Mucosa of gallbladder (tissue), 1 donor: ENCODE results near the gene BCL2L14. TPM values are rescaled to one million over a fixed set of nuclear protein-coding genes. Genes with fewer than 3 reads are reported as not detected.

Source experiments
- DNase-seq: peaks from one replicate; pipeline ENCODE4 v3.0.0-alpha.2; 2020; ENCODE audit warnings: low spot score
- total RNA-seq: library from RNA; stranded (reverse); gene quantifications from one replicate; pipeline ENCODE4 v1.2.1, GENCODE V29; 2021
- donor health status: DM: no; HTN: no; CAD: no.

The BCL2L14 gene, protein sequence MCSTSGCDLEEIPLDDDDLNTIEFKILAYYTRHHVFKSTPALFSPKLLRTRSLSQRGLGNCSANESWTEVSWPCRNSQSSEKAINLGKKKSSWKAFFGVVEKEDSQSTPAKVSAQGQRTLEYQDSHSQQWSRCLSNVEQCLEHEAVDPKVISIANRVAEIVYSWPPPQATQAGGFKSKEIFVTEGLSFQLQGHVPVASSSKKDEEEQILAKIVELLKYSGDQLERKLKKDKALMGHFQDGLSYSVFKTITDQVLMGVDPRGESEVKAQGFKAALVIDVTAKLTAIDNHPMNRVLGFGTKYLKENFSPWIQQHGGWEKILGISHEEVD
- total RNA-seq, result 13.5 TPM

DNA sequence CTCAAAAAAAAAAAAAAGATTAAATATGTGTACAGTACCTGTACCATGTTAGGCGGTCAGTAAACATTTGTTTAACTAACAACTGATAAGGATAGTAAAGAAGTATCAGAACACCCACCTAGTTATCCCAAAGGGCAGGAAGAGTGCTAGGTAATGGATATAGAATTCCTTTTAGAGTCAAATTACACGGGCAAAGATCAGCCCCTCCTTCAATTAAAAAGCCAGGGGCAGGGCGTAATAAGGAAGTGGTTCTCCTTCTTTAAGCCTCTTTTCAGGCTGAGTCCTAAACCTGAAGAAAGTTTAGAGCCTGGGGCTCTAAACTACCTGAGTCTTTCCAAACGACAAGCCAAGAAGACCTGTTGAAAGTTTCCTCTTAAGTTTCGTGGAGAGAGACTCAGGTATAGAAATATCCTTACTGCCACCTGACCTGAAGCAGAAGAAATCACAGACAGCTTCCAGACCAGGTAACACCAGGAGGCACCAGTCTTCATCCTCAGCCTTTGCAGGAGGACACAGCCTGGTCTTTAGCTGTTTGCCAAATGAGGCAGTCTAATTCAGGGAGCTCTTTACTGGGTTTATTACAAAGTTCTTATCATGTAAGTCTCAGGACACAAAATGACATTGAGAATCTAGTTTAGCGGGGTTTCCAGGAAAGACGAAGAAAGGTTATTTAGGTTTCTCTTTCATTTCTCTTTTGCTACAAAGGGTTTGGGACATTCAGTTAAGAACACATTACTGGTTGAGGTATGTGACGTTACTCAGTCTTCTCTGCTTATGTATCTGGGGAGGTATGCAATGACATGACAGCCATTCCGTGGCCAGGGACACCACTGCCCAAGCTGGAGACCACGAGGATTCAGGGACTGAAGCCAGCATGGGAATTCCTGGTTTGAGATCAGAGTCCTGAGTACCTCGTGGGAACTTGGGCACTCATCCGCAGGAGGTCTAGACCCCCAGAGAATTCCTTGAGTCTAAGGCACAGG is at the start of gene BCL2L14:
Gene BCL2L14 (plus strand): TSS at position 266 of the 983 bp plus-strand sequence. CDS start 8,367 bp downstream, outside the sequence.
- DNase-seq, result peak; percentile 31

DNA sequence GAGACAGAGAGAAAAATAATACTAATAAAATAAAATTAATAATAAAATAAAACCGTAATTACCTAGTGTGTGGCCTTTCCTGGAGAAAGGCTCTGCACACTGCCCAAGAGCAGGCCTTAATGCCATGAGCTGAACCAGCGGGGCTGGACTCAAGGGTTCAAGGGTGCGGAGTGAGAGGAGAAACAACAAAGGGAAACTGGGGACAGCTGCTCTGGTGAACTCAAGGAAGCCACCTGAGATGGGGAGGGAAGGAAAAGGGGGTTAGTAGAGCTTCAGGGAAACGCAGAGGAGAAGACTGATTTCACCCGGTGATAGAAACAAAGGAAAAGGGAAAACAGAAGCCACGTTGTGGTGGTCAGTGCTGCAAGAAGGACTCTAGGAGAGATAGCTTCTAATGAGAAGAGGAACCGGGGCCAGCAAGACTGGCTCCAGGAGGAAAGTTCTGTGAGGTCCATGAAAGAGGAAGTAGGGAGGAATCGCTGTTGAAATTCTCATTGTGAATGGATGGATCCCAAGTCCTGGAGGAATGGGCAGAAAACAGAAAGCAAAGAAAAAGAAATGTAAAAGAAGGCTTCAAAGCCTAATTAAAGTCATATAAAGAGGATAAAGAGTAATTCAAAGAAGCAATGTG is 48.3 kb upstream of the BCL2L14 start:
- DNase-seq, result no peak

DNA sequence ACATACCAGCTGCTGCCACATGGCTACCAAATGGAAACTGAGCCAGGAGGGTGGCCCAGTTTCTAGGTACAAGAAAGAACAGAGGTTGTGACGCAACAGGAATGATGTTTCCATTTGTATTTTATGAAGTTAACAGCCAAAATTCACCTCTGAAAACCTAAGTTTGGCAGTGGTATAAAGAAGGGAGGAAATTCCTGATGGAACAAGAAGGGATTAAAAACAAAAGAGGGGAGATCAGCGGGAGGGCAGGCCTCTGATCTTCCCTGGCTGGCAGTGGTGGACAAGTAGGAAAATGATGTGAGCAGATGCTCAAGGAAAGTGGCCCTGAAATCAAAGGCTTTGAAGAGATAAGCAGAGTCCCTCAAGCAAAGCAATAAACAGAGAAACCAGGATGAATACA is 47.3 kb upstream of the BCL2L14 start:
- DNase-seq, result no peak

DNA sequence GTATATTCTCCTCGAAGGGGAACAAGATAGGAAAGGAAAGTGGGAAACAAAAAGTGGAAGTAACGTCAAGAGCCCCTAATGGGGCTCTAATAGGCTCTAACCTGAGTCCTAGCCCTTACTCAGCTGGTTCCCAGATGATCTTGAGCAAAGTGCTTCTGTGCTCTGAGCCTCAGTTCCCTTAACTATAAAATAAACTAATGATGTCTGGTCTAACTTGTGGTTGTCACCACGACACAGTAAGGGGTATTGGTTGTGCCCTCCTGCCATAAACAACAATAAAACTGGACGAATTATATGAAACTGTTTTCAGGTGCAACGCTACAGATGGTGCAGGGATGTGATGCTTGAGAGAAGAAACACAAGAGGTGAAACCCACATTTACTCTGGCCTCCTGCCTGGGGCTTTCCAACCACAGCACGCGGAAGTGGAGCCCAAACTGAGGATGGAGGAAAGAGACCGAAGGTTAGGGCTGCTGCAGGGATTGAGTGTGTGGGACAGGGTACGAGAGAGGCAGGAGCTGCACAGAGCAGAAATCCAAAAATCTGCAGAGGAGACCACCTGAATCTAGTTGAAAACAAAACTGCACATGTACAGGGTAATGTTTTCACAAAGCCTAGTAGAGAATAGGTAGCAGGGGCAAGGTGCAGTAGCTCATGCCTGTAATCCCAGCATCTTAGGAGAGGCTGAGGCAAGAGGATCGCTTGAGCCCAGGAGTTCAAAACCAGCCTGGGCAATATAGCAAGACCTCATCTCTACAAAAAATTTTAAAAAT is 45.6 kb upstream of the BCL2L14 start:
- no peak for DNase-seq

DNA sequence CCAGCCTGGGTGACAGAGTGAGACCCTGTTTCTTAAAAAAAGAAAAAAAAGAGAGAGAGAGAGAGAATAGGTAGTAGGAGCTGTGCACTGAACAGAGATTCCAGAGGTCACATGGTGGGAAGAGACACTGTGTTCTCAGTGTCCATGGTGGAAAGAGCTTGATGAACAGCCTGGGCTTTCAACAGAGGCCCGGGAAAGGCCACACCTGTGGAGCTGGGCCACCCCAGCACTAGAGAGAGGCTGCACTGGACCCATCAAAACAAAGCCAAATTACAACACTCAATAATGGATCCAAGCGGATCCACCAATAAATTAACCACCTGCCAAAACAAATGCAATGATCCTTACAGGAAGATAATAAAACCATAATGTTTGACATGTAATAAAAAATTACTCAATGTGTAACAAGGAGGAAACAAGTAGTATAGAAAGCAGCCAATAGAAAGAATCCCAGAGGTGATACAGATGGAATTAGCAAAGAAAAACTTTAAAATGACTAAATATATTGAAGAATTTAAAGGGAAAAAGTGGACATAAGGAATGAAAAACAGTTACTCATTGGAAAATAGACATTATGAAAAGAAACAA is 44.8 kb upstream of the BCL2L14 start:
- no peak for DNase-seq

DNA sequence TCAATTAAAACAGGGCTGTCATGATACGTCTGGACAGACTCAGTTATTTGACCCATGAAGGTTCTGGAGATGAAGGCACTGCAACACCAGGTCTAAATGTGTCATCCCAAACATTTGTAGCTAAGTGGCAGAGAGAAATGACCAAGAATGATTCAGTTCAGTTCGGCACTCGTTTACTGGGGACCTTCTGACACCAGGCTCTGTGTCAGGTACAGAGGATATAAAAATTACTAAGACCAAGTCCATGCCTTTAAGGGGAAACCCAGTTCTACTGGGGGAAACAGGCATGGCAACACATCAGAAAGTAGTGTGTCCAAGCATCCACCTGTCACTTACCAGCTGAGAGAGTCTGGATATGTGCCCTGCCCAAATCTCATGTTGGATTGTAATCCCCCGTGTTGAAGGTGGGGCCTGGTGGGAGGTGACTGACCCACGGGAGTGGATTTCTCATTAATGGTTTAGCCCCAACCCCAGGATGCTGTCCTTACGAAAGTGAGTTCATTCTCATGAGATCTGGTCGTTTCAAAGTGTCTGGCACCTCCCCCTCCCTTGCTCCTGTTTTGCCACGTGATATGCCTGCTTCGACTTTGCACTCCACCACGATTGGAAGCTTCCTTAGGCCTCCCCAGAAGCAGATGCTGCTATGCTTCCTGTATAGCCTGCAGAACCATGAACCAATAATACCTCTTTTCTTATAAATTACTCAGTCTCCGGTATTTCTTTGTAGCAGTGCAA is 41.9 kb upstream of the BCL2L14 start:
- DNase-seq, result no peak

DNA sequence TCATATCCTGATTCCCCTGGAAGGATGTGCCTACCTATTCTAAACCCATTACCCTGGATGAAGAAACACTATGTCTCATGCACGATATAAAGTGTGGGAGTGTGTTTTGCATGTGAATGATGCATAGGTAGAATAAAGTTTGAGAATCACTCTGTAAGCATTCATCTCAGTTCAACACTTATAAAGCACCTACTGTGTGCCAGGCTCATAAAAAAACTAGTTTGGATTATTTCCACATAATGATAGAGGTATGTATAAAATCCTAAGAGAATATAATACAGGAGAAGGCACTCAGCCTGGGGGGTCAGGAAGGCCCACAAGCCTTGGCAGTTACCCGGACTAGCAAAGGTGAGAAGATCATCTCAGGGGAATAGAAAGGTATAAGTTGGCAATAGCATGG is 41.1 kb upstream of the BCL2L14 start:
- no peak for DNase-seq

DNA sequence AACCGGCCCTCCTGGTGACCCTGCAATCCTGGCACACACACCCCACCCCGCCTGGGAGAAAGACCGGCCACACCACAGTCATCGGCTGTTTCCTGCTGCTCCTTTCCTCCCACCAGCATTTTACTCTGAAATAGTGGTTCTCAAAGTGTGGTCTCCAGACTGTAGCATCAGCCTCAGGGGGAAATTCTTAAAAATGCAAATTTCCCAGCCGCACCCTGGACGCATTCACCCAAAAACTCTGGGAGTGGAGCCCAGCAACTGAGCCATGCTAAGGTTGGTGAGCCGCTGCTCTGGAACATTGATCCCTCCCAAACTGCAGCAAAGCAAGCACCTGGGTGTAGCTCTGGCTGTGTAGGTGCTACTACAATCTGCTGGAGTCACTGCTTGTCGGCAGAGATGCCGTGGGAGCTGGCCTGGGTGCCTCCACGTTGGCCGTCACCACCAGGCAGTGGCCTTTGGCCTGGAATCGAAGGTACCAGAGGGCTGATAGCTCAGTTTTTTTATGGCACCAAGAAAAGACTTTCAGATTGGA is 38.4 kb upstream of the BCL2L14 start:
- no peak for DNase-seq

DNA sequence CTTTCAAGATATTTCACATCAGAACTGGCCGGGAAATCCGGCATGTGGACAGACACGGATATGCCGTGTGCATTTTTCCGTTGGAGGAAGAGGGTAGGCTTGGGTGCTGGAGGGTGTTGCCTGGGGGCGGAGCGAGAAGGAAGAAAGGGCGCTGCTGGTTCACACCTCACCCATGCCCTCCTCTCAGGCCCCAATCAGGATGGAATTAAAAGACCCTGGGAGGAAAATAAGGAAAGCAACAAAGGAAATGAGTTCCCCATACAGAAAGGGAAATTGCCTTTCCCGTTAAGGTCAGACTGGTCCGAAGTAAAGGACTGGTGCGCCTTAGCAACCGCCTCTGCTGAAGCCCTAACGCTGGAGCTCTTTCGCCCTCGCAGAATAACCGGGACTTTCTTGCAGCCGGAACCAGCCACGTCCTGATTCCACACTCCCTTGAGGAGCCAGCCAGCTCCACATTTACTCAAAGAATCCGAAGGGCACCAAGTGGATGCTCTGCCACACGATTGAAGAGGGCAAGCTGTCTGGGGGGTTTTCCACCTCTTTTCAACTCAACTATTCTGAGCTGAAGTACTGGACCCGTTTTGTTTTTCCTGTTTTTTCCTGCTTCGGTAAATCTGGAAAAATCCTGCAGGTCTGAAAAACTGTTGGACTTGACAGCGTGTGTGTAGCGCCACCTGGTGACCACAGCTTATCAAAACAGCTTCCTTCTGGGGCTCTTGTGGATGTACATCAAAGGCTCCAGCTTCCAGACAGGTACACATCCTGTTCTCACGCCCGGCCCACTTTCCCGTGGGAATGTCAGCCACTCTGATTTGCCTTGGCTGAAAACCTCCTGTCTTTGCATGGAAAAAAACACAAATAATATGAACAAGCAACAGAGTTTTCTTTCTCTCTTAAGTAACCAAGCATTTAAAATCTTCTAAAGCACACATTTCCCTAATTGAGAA is 37.6 kb upstream of the BCL2L14 start:
- peak; percentile 87 for DNase-seq

DNA sequence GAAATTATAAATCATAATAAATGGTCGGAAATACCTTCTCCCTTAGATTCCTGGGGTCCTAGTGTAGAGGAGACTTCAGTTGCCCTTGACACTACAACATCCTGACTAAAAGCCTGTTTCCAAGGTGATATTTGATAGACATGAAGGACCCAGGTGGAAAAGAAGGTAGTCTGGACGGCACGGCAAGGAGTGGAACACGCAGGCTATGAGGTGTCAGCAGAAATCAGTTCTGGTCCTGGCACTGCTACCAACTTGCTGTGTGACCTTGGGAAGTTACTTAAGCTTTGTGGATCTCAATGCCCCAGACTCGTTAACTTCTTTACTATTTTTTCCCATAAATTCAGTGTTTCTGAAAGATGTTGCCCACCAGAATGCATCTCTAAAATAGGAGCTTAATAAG is 36.9 kb upstream of the BCL2L14 start:
- no peak for DNase-seq

DNA sequence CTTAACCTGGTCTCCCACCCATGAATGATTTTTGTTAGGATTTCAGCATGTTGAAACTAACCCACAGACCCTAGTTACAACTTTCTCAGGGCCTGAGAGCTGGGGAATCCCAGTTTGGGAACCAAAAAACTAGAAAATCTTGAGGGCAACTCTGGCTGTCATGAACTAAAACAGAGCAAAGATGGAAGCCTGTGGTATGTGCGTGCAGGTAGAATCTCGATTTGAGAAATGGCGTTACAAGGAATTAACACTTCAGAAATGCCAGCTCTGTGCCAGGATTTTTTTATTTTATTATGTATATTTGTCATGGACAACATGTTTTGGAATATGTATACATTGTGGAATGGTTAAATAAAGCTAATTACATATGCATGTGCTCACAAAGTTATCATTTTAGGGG is 36.4 kb upstream of the BCL2L14 start:
- DNase-seq, result no peak

DNA sequence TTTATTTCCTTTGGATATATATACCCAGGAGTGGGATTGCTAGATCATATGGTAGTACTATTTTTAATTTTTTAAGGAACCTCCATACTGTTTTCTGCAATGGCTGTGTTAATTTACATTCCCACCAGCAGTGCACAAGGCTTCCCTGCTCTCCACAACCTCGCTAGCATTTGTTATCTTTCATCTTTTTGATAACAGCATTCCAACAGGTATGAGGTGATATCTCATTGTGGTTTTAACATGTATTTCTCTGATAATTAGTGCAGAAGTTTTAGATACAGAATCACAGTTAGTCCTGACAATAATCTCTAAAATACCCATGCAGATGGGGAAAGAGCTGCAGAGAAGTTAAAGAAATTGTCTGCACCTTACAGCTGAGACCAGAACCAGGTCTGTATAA is 35.5 kb upstream of the BCL2L14 start:
- DNase-seq, result no peak

DNA sequence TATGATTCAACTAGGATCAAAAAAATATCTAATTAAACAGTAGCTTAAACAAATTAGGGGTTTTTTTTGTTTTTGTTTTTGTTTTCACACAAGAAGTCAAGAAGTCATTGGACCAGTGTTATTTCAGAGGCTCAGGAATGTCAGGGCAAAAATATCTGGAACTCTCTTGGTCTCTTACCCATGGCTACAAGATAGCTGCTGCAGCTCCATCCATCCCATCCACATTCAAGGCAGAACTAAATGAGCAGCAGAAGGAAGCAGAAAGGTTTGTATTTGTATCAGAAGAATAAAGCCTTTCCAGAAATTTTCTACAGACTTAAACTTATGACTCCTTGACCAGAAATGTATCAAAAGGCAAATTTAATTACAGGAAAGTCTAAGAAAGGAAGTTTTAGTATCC is 33.8 kb upstream of the BCL2L14 start:
- no peak for DNase-seq

DNA sequence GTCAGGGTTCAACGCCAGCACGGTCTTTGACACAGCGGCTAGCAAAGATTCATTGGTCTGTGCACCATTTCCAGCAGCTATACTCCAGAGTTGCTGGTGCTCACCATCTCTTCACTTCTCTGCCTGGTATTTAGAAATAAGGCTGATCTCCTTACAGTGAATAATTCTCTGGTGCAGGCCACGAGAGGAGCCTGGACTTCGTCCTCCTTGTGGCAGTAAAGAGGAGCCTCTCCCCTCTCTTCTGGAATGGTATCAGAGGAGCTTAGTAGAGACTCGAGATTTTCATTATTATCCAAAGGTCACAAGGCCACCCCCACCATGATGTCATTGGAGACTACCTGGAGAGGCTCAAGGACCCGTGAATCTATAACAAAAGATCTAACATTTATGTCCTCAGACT is 30.8 kb upstream of the BCL2L14 start:
- DNase-seq, result no peak

DNA sequence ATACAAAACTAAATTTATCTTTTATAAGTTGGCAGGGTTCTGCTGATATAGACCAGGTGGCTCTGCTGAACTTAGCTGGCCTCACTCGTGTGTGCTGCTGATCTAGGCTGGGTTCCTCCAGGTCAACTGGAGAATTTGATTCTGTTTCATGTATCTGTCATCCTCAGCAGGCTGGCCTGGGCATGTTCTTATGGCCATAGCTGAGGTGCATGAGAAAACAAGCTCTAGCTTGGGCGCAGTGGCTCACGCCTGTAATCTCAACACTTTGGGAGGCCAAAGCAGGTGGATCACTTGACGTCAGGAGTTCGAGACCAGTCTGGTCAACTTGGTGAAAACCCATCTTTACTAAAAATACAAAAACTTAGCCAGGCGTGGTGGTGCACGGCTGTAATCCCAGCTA is 24.3 kb upstream of the BCL2L14 start:
- no peak for DNase-seq

DNA sequence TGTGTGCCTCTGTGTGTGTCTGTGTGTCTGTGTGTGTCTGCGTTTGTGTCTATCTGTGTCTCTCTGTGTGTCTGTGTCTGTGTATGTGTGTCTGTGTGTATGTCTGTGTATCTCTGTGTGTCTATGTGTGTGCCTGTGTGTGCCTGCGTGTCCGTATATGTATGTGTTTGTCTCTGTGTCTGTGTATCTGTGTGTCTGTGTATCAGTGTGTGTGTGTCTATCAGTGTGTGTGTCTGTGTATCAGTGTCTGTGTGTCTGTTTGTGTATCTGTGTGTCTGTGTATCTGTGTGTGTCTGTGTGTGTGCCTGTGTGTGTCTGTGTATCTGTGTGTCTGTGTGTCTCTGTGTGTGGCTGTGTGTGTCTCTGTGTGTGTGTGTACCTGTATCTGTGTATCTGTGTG is 23.1 kb upstream of the BCL2L14 start:
- DNase-seq, result no peak

DNA sequence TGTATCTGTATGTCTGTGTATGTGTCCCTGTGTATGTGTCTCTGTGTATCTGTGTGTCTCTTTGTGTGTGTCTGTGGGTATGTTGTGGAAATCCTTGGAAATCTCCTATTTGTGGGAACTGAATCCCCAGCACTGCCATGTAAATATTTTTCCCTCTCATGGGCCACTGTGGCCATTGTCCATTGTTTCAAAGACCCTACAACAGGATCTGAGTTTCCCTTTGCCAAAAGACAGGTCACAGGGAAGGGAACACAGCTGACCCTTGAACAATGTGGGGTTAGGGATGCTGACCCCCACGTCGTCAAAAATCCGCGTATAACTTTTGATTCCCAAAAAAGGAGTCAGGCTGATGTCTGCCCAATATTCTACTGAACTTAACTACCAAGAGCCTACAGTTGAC is 22.5 kb upstream of the BCL2L14 start:
- DNase-seq, result no peak

DNA sequence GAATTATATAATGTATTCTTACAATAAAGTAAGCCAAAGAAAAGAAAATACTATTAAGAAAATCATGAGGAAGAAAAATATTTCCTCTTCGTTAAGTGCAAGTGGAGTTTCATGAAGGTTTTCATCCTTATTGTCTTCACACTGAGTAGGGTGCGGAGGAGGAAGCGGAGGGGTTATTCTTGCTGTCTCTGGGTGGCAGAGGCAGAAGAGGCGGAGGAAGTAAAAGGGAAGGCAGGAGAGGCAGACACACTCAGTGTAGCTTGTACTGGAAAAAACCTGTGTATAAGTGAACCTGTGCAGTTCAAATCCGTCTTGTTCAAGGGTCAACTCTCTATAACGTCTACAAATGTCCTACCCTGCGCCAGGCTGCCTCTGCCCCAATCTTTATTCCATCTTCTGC is 22.0 kb upstream of the BCL2L14 start:
- DNase-seq, result no peak

DNA sequence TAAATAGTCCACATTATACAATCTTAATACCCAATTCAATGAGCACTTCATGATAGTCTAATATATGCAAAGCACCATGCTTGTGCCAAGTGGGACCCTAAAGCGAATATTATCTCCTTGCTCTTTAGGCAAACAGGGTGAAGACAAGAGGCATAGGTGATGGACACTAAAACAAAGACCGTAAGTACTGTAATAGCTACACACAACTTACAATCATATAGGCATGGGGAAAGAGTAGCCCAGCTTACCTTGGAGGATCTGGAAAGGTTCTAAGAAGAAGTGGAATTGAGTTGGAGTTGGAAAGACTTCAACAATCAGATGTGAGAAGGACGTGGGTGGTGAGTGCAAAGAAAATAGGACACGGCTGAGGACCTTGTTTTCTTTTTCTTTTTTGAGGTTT is 19.1 kb upstream of the BCL2L14 start:
- no peak for DNase-seq
